SH-SY5Y (cell line): Measurements from ENCODE around the gene VAPB.

Source experiments
- GATA2 ChIP-seq: IDR thresholded peaks from 2 replicates; pipeline ENCODE4 v1.6.1; 2011; ENCODE audit warnings: mild to moderate bottlenecking, low read depth, low read length
- GATA3 ChIP-seq: IDR thresholded peaks from 2 replicates; pipeline ENCODE4 v1.6.1; 2011; ENCODE audit warnings: low read depth, mild to moderate bottlenecking, low read length, moderate library complexity

GRCh38 chr20:58471193-58472164 is 82.5 kb downstream of the VAPB start:
- TF ChIP-seq GATA2 (no peak), GATA3 (no peak)
